ENCODE results near the gene NUDT4.
"Not testable (repeated sequence)": the region's sequence is repeated elsewhere in the genome, so short reads cannot be mapped to it uniquely, and the experiment has no call there.

Gene NUDT4

DNA sequence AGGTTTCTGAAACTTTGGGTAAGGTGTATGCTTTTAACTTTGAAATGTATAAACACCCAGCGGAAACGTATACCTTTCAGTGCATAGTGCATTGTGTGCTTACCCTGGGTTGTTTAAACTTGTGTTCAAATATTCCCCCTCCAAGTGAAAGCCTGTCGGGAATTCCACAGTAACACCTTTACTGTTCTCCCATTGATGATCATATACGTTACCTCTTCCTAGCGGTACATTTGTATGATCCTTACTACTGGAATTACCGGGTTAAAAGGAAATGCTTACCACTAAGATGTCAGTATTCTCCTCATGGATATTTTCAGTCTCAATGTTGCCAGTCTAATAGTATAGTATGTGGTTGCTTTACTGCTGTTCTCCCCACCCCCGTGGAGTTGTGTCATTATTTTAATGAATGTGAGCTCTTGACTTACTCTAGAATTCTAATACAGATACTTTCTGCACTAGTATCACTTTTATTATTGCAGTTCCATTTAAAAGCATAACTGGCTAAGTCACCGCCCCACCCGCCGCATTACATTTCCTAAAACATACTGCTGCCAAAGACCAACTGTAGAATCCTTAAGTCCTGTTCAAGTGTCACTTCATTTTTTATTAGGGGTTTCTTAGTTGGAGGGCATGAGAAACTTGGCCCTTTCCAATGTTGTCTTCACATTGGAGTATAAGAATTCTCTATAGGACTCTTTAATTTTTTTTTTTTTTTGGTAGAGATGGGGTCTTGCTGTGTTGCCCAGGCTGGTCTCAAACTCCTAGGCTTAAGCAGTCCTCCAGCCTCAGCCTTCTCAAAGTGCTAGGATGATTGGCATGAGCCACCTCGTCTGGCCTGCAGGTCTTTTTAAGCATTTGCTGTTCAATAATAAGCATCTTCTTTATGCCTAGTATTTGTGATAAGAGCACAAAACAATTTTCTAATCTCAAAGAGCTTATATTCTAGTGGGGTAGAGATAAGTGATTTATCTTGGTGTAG is 24.9 kb downstream of the NUDT4 start:
- no CpG with 5 or more reads among the region's 11 CpGs for WGBS (ENCODE audit: insufficient coverage, insufficient read length)

DNA sequence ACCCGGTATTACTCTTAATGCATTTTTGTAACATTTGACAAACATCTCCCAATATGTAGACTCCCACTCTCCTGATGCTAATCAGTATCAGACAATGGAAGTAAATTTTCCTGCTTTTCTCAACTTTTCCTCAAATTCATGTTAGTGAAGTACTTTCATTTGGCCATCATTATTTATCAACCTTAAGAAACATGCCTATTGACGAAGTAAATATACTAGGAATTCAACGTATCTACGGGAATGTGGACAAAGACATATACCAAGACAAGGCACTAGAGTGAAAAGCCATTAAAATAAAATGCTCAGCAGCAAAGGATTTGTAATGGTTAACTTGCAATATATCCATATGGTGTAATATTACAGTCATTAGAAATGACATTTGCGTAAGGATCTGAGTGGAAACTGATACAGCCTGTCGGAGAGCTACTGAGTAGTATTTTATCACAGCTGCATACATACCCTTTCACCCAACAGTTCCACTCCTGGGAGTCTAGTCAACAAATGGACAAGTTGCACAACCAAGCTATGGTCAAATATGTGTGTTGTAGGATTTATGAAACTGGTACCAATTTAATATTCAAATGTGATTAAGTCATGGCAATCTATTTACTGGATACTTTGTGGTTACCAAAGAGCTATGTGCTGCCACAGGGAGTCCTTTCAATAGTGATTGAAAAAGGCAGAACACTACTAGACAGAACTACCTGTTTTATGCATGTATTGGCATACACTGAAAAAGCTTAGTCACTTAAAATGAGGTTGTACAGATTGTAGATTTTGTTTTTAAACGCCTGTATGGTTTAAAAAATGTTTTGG is 26.5 kb downstream of the NUDT4 start:
- Histone ChIP-seq H3K27me3 (ENCODE audit: control insufficient read depth, insufficient read depth, low read length) (no peaks in the 10 kb centered on the region), H3K9me3 (ENCODE audit: control insufficient read depth, insufficient read depth, low read length) (no peaks in the 10 kb centered on the region), H3K27ac (ENCODE audit: low read length) (no peak overlapping the region), H3K4me1 (ENCODE audit: control insufficient read depth, insufficient read depth, low read length) (no peaks in the 10 kb centered on the region), H3K4me3 (ENCODE audit: low read length) (no peak overlapping the region), H3K36me3 (ENCODE audit: control insufficient read depth, insufficient read depth, low read length) (no peaks in the 10 kb centered on the region; the same call in 1 of the 2 replicates)
- no CpG with 5 or more reads among the region's 7 CpGs for WGBS (ENCODE audit: insufficient coverage, insufficient read length)
- no peak for DNase-seq (ENCODE audit: low read depth, low spot score)

More for the DNA sequence above, 24.9 kb downstream of the NUDT4 start:
- no peaks in the 10 kb centered on the region for H3K36me3 ChIP-seq (ENCODE audit: control insufficient read depth, insufficient read depth, low read length)
- no peak overlapping the region for H3K4me3 ChIP-seq (ENCODE audit: low read length)
- H3K27me3 ChIP-seq (ENCODE audit: control insufficient read depth, insufficient read depth, low read length), result no peaks in the 10 kb centered on the region
- no peak for DNase-seq (ENCODE audit: low read depth, low spot score)
- no peak overlapping the region for H3K27ac ChIP-seq (ENCODE audit: low read length)
- no peaks in the 10 kb centered on the region for H3K4me1 ChIP-seq (ENCODE audit: control insufficient read depth, insufficient read depth, low read length)
- H3K9me3 ChIP-seq (ENCODE audit: control insufficient read depth, insufficient read depth, low read length), result no peaks in the 10 kb centered on the region

- Histone ChIP-seq H3K27ac (ENCODE audit: low read length) (no peak overlapping the region), H3K9me3 (ENCODE audit: control insufficient read depth, insufficient read depth, low read length) (no peaks in the 10 kb centered on the region), H3K4me1 (ENCODE audit: control insufficient read depth, insufficient read depth, low read length) (no peaks in the 10 kb centered on the region), H3K36me3 (ENCODE audit: control insufficient read depth, insufficient read depth, low read length) (no peaks in the 10 kb centered on the region; the same call in 1 of the 2 replicates), H3K27me3 (ENCODE audit: control insufficient read depth, insufficient read depth, low read length) (no peaks in the 10 kb centered on the region), H3K4me3 (ENCODE audit: low read length) (no peak overlapping the region)
- no CpG with 5 or more reads among the region's 6 CpGs for WGBS (ENCODE audit: insufficient coverage, insufficient read length)
- DNase-seq (ENCODE audit: low read depth, low spot score), result no peak
Measured at GRCh38 chr12:93404961-93405849, 27.5 kb downstream of the NUDT4 start.

GRCh38 chr12:93407054-93407962 is 29.6 kb downstream of the NUDT4 start:
- Histone ChIP-seq H3K36me3 (ENCODE audit: control insufficient read depth, insufficient read depth, low read length) (peaks cover 2% of the 10 kb centered on the region; the same call in 1 of the 2 replicates), H3K9me3 (ENCODE audit: control insufficient read depth, insufficient read depth, low read length) (no peaks in the 10 kb centered on the region), H3K4me3 (ENCODE audit: low read length) (no peak overlapping the region), H3K27ac (ENCODE audit: low read length) (no peak overlapping the region), H3K27me3 (ENCODE audit: control insufficient read depth, insufficient read depth, low read length) (no peaks in the 10 kb centered on the region), H3K4me1 (ENCODE audit: control insufficient read depth, insufficient read depth, low read length) (no peaks in the 10 kb centered on the region)
- DNase-seq (ENCODE audit: low read depth, low spot score), result no peak
- no CpG with 5 or more reads among the region's 6 CpGs for WGBS (ENCODE audit: insufficient coverage, insufficient read length)

GRCh38 chr12:93407963-93408283 is 30.2 kb downstream of the NUDT4 start:
- Histone ChIP-seq H3K9me3 (ENCODE audit: control insufficient read depth, insufficient read depth, low read length) (no peaks in the 10 kb centered on the region), H3K27me3 (ENCODE audit: control insufficient read depth, insufficient read depth, low read length) (no peaks in the 10 kb centered on the region), H3K4me3 (ENCODE audit: low read length) (no peak overlapping the region), H3K27ac (ENCODE audit: low read length) (no peak overlapping the region), H3K4me1 (ENCODE audit: control insufficient read depth, insufficient read depth, low read length) (no peaks in the 10 kb centered on the region), H3K36me3 (ENCODE audit: control insufficient read depth, insufficient read depth, low read length) (peaks cover 2% of the 10 kb centered on the region; the same call in 1 of the 2 replicates)
- DNase-seq (ENCODE audit: low read depth, low spot score), result no peak
- no CpG with 5 or more reads among the region's 2 CpGs for WGBS (ENCODE audit: insufficient coverage, insufficient read length)

- H3K27ac ChIP-seq (ENCODE audit: low read length), result no peak overlapping the region
- H3K9me3 ChIP-seq (ENCODE audit: control insufficient read depth, insufficient read depth, low read length), result no peaks in the 10 kb centered on the region
- peaks cover 2% of the 10 kb centered on the region; the same call in 1 of the 2 replicates for H3K36me3 ChIP-seq (ENCODE audit: control insufficient read depth, insufficient read depth, low read length)
- no peak for DNase-seq (ENCODE audit: low read depth, low spot score)
- H3K4me3 ChIP-seq (ENCODE audit: low read length), result no peak overlapping the region
- H3K27me3 ChIP-seq (ENCODE audit: control insufficient read depth, insufficient read depth, low read length), result no peaks in the 10 kb centered on the region
- no peaks in the 10 kb centered on the region for H3K4me1 ChIP-seq (ENCODE audit: control insufficient read depth, insufficient read depth, low read length)
Measured at GRCh38 chr12:93408813-93409212, 31.1 kb downstream of the NUDT4 start.

DNA sequence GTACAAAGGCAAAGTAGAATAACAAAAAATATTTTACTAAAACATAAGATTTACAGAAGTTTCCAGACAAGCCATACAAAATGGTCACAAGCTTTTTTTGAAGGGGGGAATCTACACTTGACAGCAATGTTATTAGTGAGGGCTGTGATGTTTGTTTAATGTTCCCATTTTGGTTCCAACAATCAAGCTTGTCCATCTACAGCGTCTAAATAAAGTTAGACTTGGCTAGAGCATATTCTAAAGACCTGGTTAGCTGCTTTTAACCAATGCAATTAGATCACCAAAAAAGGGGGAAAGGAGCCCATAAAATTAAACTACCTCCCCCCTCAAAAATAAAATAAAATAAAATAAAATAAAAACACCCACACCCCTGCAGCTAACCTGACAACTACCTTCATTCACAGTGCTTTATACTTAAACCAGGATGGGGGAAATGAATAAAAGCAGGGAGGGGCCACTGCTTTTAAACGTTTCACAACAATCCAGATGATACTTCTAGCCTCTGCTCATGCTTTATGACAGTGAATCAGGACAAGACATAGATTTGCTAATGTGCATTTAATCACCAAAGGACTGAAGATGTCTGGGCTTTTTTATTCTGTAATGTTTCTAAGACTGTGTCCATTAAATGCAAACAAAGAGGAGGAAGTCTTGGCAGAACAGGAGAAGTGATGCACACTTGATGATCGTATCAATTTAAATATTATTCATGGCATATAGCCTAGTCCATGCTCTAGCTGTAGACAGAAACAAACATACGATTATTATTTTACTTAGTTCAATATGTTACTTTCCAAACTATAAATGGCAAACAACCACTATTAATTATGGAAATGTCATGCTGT is 31.8 kb downstream of the NUDT4 start:
- not testable (repeated sequence) for DNase-seq (ENCODE audit: low read depth, low spot score); H3K27me3 ChIP-seq (ENCODE audit: control insufficient read depth, insufficient read depth, low read length); H3K4me3 ChIP-seq (ENCODE audit: low read length); H3K9me3 ChIP-seq (ENCODE audit: control insufficient read depth, insufficient read depth, low read length); H3K4me1 ChIP-seq (ENCODE audit: control insufficient read depth, insufficient read depth, low read length); H3K36me3 ChIP-seq (ENCODE audit: control insufficient read depth, insufficient read depth, low read length); H3K27ac ChIP-seq (ENCODE audit: low read length)
- no CpG with 5 or more reads among the region's 4 CpGs for WGBS (ENCODE audit: insufficient coverage, insufficient read length)

DNA sequence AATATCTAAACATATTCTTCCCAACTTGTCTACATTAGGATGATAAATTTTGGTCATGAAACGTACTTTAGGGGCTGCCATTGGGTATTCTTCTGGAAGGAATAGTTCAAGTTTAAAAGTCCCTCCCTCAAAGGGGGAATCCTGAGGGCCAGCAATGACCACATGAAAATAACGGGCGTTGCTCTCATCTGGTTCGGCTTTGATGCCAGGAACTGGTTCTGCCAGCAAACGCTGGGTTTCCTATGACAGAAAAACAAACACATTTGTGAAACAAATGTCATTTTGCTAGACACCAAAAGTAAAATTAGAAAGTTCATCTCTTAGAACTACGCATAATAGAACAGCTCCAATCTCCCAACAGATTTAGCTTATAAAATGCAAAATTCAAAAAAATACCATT is 33.3 kb downstream of the NUDT4 start:
- not testable (repeated sequence) for H3K4me3 ChIP-seq (ENCODE audit: low read length); H3K27ac ChIP-seq (ENCODE audit: low read length); H3K4me1 ChIP-seq (ENCODE audit: control insufficient read depth, insufficient read depth, low read length); H3K36me3 ChIP-seq (ENCODE audit: control insufficient read depth, insufficient read depth, low read length); DNase-seq (ENCODE audit: low read depth, low spot score); H3K9me3 ChIP-seq (ENCODE audit: control insufficient read depth, insufficient read depth, low read length); H3K27me3 ChIP-seq (ENCODE audit: control insufficient read depth, insufficient read depth, low read length)
- no CpG with 5 or more reads among the region's 6 CpGs for WGBS (ENCODE audit: insufficient coverage, insufficient read length)

GRCh38 chr12:93412396-93412795 is 34.7 kb downstream of the NUDT4 start:
- DNase-seq (ENCODE audit: low read depth, low spot score); H3K36me3 ChIP-seq (ENCODE audit: control insufficient read depth, insufficient read depth, low read length); H3K9me3 ChIP-seq (ENCODE audit: control insufficient read depth, insufficient read depth, low read length); H3K4me1 ChIP-seq (ENCODE audit: control insufficient read depth, insufficient read depth, low read length); H3K27ac ChIP-seq (ENCODE audit: low read length); H3K27me3 ChIP-seq (ENCODE audit: control insufficient read depth, insufficient read depth, low read length); H3K4me3 ChIP-seq (ENCODE audit: low read length): not testable (repeated sequence)
- WGBS (ENCODE audit: insufficient coverage, insufficient read length), result no CpG with 5 or more reads among the region's 8 CpGs
